Neuronal stem cell (in vitro differentiated cells): Measurements from ENCODE around the gene TRAF3IP3.

Source experiments
- DNase-seq: peaks from one replicate; pipeline ENCODE4 v3.0.0-alpha.2; 2013; ENCODE audit warnings: low spot score
- H2AFZ ChIP-seq: one replicate; pipeline ENCODE4 v1.6.1; 2013; ENCODE audit warnings: mild to moderate bottlenecking, low read length, inconsistent platforms
- H2AK5ac ChIP-seq: 2 replicates; pipeline ENCODE4 v1.6.1; 2013; ENCODE audit warnings: low read depth, mild to moderate bottlenecking, inconsistent platforms, low read length, moderate library complexity, mixed read lengths
- H2BK120ac ChIP-seq: 2 replicates; pipeline ENCODE4 v1.6.1; 2013; ENCODE audit warnings: low read depth, mild to moderate bottlenecking, inconsistent platforms, low read length, moderate library complexity, mixed read lengths
- H2BK12ac ChIP-seq: one replicate; pipeline ENCODE4 v1.6.1; 2013; ENCODE audit warnings: low read length, inconsistent platforms
- H2BK15ac ChIP-seq: 2 replicates; pipeline ENCODE4 v1.6.1; 2013; ENCODE audit warnings: mild to moderate bottlenecking, low read length, inconsistent platforms, mixed read lengths
- H2BK5ac ChIP-seq: one replicate; pipeline ENCODE4 v1.6.1; 2013; ENCODE audit warnings: inconsistent platforms, mild to moderate bottlenecking, low read length, moderate library complexity
- H3K14ac ChIP-seq: one replicate; pipeline ENCODE4 v1.6.1; 2013; ENCODE audit warnings: low read length, inconsistent platforms
- H3K18ac ChIP-seq: 2 replicates; pipeline ENCODE4 v1.6.1; 2013; ENCODE audit warnings: low read length, inconsistent platforms
- H3K23ac ChIP-seq: 2 replicates; pipeline ENCODE4 v1.6.1; 2013; ENCODE audit warnings: low read depth, mild to moderate bottlenecking, mixed read lengths, low read length, inconsistent platforms; ENCODE audit not compliant: poor library complexity
- H3K27ac ChIP-seq: replicated peaks from 3 replicates; pipeline ENCODE4 v1.5.1; 2013; ENCODE audit warnings: low read length, inconsistent platforms
- H3K27me3 ChIP-seq, 3 experiments: 2 replicates each; pipeline ENCODE4 v1.6.1; 2013; ENCODE audit warnings: low read length in 3 of 3, mild to moderate bottlenecking in 2 of 3, inconsistent platforms in 1 of 3, low read depth in 1 of 3, mixed read lengths in 1 of 3, moderate library complexity in 1 of 3; ENCODE audit not compliant: control insufficient read depth in 3 of 3, insufficient read depth in 3 of 3
- H3K36me3 ChIP-seq, 2 donors: replicated peaks in 1 of 2; 2 replicates each; pipeline ENCODE4 v1.6.1; 2013; ENCODE audit warnings: low read length in 2 of 2; ENCODE audit not compliant: control insufficient read depth in 2 of 2, insufficient read depth in 2 of 2
- H3K4ac ChIP-seq: 2 replicates; pipeline ENCODE4 v1.6.1; 2013; ENCODE audit warnings: inconsistent platforms, mild to moderate bottlenecking, low read length, moderate library complexity
- H3K4me1 ChIP-seq, 2 donors: 1 replicate in 1 of 2; 2 replicates in 1 of 2; pipeline ENCODE4 v1.6.1; 2013; ENCODE audit warnings: low read length in 2 of 2, low read depth in 1 of 2; ENCODE audit not compliant: control insufficient read depth in 2 of 2, insufficient read depth in 1 of 2
- H3K4me2 ChIP-seq: one replicate; pipeline ENCODE4 v1.6.1; 2013; ENCODE audit warnings: mild to moderate bottlenecking, low read length, inconsistent platforms; ENCODE audit not compliant: insufficient read depth, poor library complexity, severe bottlenecking
- H3K4me3 ChIP-seq, 2 donors: 2 replicates each; pipeline ENCODE4 v1.5.1; 2013; ENCODE audit warnings: low read length in 2 of 2, mild to moderate bottlenecking in 2 of 2, inconsistent platforms in 1 of 2, moderate library complexity in 1 of 2
- H3K79me1 ChIP-seq: one replicate; pipeline ENCODE4 v1.6.1; 2013; ENCODE audit warnings: low read depth, mild to moderate bottlenecking, inconsistent platforms, low read length, moderate library complexity
- H3K9ac ChIP-seq: one replicate; pipeline ENCODE4 v1.6.1; 2013; ENCODE audit warnings: mild to moderate bottlenecking, low read depth, low read length, inconsistent platforms; ENCODE audit not compliant: poor library complexity
- H3K9me3 ChIP-seq, 2 donors: replicated peaks in 1 of 2; 2 replicates each; pipeline versions ENCODE3 to v1.6.1; 2013; ENCODE audit warnings: low read length in 2 of 2, mild to moderate bottlenecking in 2 of 2, inconsistent platforms in 1 of 2, low read depth in 1 of 2, mixed read lengths in 1 of 2, moderate library complexity in 1 of 2; ENCODE audit not compliant: control insufficient read depth in 2 of 2, insufficient read depth in 1 of 2
- H4K8ac ChIP-seq: one replicate; pipeline ENCODE4 v1.6.1; 2013; ENCODE audit warnings: low read depth, mild to moderate bottlenecking, inconsistent platforms, low read length, moderate library complexity
- H4K91ac ChIP-seq: one replicate; pipeline ENCODE4 v1.6.1; 2013; ENCODE audit warnings: low read length, low read depth, mild to moderate bottlenecking, inconsistent platforms; ENCODE audit not compliant: poor library complexity
- WGBS, 2 donors: extraction: QIAGEN DNeasy Blood & Tissue Kit; methylation state at CpG; one replicate each; pipeline ENCODE4 v1.1.7; 2013; ENCODE audit warnings: missing lambda C conversion rate in 2 of 2, mixed read lengths in 1 of 2; ENCODE audit not compliant: insufficient read length in 2 of 2, insufficient replicate concordance in 1 of 2; ENCODE audit errors: extremely low coverage in 2 of 2; 5-methylcytosine and 5-hydroxymethylcytosine counted together

Gene TRAF3IP3

DNA sequence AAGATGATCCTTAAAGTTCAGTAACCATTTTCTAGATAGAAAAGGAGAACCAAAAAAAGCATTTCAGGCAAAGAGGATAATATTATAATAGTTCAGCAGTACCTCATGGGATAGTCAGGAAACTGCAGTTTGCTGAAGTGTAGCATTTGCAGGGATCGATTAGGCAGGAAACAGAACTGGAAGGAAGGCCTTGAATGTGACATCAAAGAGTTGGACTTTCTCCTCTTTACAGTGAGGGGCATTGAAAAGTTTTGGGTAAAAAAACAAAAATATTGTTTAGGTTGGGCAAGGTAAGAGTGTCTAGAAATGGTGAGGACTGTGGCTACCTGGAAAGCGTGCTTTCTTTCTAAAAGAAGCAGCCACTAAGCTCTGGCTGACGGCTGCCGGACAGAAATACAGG, 58.0 kb downstream of the TRAF3IP3 start:
- no peak for DNase-seq
- Histone ChIP-seq H4K8ac (no peak overlapping the region), H2BK12ac (no peak overlapping the region), H3K14ac (no peak overlapping the region), H2AFZ (no peak overlapping the region), H2BK15ac (no peak overlapping the region), H3K4me1 (peaks cover 3 to 4% of the 10 kb centered on the region in 2 donors), H2BK120ac (no peak overlapping the region), H2AK5ac (no peak overlapping the region), H3K36me3 (no peaks in the 10 kb centered on the region), H4K91ac (no peak overlapping the region), H3K9ac (no peak overlapping the region), H3K27me3 (peaks cover 0 to 45% (median 0%) of the 10 kb centered on the region in 3 experiments), H3K18ac (no peak overlapping the region), H3K4ac (no peak overlapping the region), H3K23ac (no peak overlapping the region), H3K79me1 (no peaks in the 10 kb centered on the region), H3K4me3 (no peak overlapping the region), H2BK5ac (no peak overlapping the region), H3K27ac (no peak overlapping the region), H3K4me2 (no peak overlapping the region), H3K9me3 (no peaks in the 10 kb centered on the region)
- WGBS, 2 donors: no CpG with 5 or more reads among the region's 4 CpGs

DNA sequence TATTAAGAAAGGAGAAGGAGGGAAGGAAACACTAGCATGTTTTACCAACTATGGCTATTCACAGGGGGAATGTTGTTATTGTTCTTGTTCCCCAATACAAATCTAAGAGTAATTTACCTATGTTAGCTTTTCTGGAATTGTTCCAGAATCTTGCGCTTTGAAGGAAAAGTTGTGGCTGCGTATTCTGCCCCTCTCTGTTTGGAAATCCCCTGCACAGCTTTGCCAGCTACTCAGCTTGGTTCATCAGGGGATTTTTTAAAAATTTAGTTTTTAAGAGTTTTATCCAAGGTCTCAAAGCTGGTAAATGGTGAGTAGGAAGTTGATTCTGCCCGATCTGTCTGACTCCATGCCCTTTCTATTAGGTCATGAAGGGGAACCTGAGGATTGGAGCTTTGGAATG, 59.6 kb downstream of the TRAF3IP3 start:
- no peak overlapping the region for H2BK12ac ChIP-seq
- H3K79me1 ChIP-seq: no peaks in the 10 kb centered on the region
- H3K36me3 ChIP-seq: no peaks in the 10 kb centered on the region
- H3K27me3 ChIP-seq: peaks cover 0 to 48% (median 0%) of the 10 kb centered on the region in 3 experiments
- H3K14ac ChIP-seq: no peak overlapping the region
- no peak overlapping the region for H3K4me2 ChIP-seq
- peaks cover 3 to 4% of the 10 kb centered on the region in 2 donors for H3K4me1 ChIP-seq
- no peak overlapping the region for H3K18ac ChIP-seq
- no peak overlapping the region for H3K27ac ChIP-seq
- no peak overlapping the region for H2BK120ac ChIP-seq
- no peak overlapping the region for H2AFZ ChIP-seq
- no peak overlapping the region for H3K4me3 ChIP-seq
- no peak overlapping the region for H2AK5ac ChIP-seq
- H4K91ac ChIP-seq: no peak overlapping the region
- no peak overlapping the region for H3K4ac ChIP-seq
- no peaks in the 10 kb centered on the region for H3K9me3 ChIP-seq
- no peak overlapping the region for H4K8ac ChIP-seq
- no peak overlapping the region for H3K23ac ChIP-seq
- H3K9ac ChIP-seq: no peak overlapping the region
- WGBS, 2 donors: no CpG with 5 or more reads among the region's 3 CpGs
- DNase-seq: no peak
- no peak overlapping the region for H2BK15ac ChIP-seq
- H2BK5ac ChIP-seq: no peak overlapping the region

DNA sequence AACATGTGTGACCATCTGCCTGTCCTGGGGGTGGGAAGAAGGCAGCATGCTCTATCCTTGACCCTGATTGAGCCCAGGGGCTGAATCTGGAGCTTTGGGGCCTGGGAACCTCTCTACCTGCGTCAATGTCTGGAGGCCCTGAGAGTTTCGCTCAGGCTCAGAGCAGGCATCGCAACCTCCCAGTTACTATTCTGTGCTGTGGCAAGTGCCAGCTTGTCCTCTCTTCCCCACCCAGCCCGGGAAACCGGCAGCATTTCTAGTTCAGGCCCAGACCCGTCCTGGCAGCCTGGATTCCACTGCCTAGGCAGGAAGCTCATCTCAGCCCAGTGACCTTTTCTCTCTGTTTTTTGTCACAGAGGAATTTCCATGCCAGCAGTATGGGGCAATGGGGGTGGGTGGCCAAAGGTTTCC, 60.1 kb downstream of the TRAF3IP3 start:
- Histone ChIP-seq H2AK5ac (no peak overlapping the region), H2AFZ (peak overlapping the region; percentile 44), H3K27ac (no peak overlapping the region), H2BK5ac (no peak overlapping the region), H3K4me2 (no peak overlapping the region), H2BK120ac (no peak overlapping the region), H2BK12ac (no peak overlapping the region), H3K4me3 (no peak overlapping the region), H3K9me3 (no peaks in the 10 kb centered on the region), H2BK15ac (no peak overlapping the region), H3K4ac (no peak overlapping the region), H3K79me1 (no peaks in the 10 kb centered on the region), H3K18ac (no peak overlapping the region), H3K14ac (no peak overlapping the region), H3K36me3 (no peaks in the 10 kb centered on the region), H3K9ac (no peak overlapping the region), H4K91ac (no peak overlapping the region), H3K23ac (no peak overlapping the region), H4K8ac (no peak overlapping the region), H3K4me1 (peaks cover 0 to under 1% of the 10 kb centered on the region in 2 donors), H3K27me3 (peaks cover 0 to 48% (median 0%) of the 10 kb centered on the region in 3 experiments)
- DNase-seq: no peak
- WGBS, 2 donors: no CpG with 5 or more reads among the region's 6 CpGs

DNA sequence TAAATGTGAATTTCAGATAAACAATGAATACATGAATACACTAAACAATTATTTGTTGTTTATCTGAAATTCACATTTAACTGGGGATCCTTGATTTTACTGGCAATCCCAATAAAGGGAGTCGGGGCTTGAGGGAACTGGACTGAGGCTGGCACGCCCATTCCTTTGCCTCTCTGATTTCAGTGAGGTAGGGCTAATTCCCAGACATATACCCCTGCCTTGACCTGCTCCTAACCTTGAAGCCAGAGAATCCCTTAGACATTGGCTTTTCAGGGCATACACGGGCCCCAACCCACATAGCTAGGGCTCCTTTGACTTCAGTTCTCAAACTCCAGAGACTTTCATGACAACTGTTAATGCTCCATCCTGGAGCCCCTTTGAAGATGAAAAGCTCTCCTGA, 61.1 kb downstream of the TRAF3IP3 start:
- no peaks in the 10 kb centered on the region for H3K4me1 ChIP-seq
- no CpG with 5 or more reads among the region's 3 CpGs for WGBS, 2 donors

More for the DNA sequence above, 61.1 kb downstream of the TRAF3IP3 start:
- Histone ChIP-seq H2BK120ac (no peak overlapping the region), H3K4me2 (no peak overlapping the region), H3K4ac (no peak overlapping the region), H3K9ac (no peak overlapping the region), H3K14ac (no peak overlapping the region), H2BK5ac (no peak overlapping the region), H2AK5ac (no peak overlapping the region), H3K36me3 (no peaks in the 10 kb centered on the region), H3K4me3 (no peak overlapping the region), H2AFZ (no peak overlapping the region), H3K23ac (no peak overlapping the region), H3K27ac (no peak overlapping the region), H3K27me3 (peaks cover 0 to 46% (median 0%) of the 10 kb centered on the region in 3 experiments), H2BK12ac (no peak overlapping the region), H3K9me3 (no peaks in the 10 kb centered on the region), H2BK15ac (no peak overlapping the region), H4K91ac (no peak overlapping the region), H3K18ac (no peak overlapping the region), H3K79me1 (no peaks in the 10 kb centered on the region), H4K8ac (no peak overlapping the region)
- no peak for DNase-seq
